Progenitor cell of endocrine pancreas (in vitro differentiated cells): Measurements from ENCODE around the gene MAPKAPK2. TPM values are rescaled to one million over a fixed set of nuclear protein-coding genes. Genes with fewer than 3 reads are reported as not detected.

Experiments used
- DNase-seq: peaks from one replicate; pipeline ENCODE4 v3.0.0; 2021; ENCODE audit warnings: low spot score; ENCODE audit not compliant: unreplicated experiment
- H3K27ac Mint-ChIP-seq: 2 replicates; pipeline ENCODE4 v1.8.0; 2021; ENCODE audit warnings: mild to moderate bottlenecking, moderate library complexity, mixed read lengths
- H3K27me3 Mint-ChIP-seq: 2 replicates; pipeline ENCODE4 v1.8.0; 2021; ENCODE audit warnings: mixed read lengths
- H3K36me3 Mint-ChIP-seq: 2 replicates; pipeline ENCODE4 v1.8.0; 2022; ENCODE audit warnings: mixed read lengths; ENCODE audit not compliant: insufficient read depth
- H3K4me1 Mint-ChIP-seq: 2 replicates; pipeline ENCODE4 v1.8.0; 2021; ENCODE audit warnings: low read depth, mixed read lengths
- H3K4me3 Mint-ChIP-seq: 2 replicates; pipeline ENCODE4 v1.8.0; 2021; ENCODE audit warnings: low read depth, mild to moderate bottlenecking, moderate library complexity, mixed read lengths
- H3K9me3 Mint-ChIP-seq: 2 replicates; pipeline ENCODE4 v1.8.0; 2021; ENCODE audit warnings: low read depth, mixed read lengths
- total RNA-seq: library from RNA; stranded (reverse); gene quantifications from 2 replicates; pipeline ENCODE4 v1.2.1, GENCODE V29; 2021
- TF ChIP-seq, protein P1 (sequence below): fragments of 200-600 bp; sonication (generic); IDR thresholded peaks from one replicate; pipeline ENCODE4 v1.5.0; 2021; ENCODE audit warnings: antibody characterized with exemption, mild to moderate bottlenecking; ENCODE audit not compliant: unreplicated experiment

The MAPKAPK2 gene
- total RNA-seq, 1 donor from 2014 or later = 60.8 TPM

DNA sequence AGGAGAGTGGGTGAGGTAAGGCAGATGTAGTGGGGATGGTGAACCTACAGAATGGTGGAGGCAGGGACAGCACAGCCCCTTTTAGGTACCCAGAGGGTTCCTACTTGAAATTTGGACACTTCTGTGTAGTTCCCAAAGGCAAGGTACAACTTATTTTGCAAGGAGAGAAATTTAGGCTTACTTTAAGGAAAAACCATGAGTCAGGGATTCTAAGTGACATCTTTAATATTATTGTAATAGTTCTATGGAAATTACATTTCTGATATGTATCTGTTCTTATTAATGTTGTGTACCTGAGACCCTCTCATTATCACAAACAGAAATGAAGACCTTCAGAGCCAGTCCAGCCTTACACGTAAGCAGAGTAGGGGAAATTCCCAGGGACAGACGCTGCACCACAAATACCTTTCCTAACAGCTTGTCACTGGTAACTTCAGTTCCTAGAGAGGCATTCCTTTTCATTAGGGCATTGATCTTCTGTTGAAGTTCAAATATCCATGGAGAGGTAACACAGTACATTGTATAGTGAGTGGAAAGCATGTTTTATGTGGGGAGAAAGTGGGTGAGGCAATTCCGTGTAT, 41.5 kb upstream of the MAPKAPK2 start:
- Mint-ChIP-seq H3K27me3 (no peaks in the 10 kb centered on the region), H3K36me3 (peaks cover 11% of the 10 kb centered on the region), H3K27ac (no peak overlapping the region), H3K9me3 (no peaks in the 10 kb centered on the region), H3K4me3 (no peak overlapping the region), H3K4me1 (no peaks in the 10 kb centered on the region)
- no peak for DNase-seq
- TF ChIP-seq, protein P1, sequence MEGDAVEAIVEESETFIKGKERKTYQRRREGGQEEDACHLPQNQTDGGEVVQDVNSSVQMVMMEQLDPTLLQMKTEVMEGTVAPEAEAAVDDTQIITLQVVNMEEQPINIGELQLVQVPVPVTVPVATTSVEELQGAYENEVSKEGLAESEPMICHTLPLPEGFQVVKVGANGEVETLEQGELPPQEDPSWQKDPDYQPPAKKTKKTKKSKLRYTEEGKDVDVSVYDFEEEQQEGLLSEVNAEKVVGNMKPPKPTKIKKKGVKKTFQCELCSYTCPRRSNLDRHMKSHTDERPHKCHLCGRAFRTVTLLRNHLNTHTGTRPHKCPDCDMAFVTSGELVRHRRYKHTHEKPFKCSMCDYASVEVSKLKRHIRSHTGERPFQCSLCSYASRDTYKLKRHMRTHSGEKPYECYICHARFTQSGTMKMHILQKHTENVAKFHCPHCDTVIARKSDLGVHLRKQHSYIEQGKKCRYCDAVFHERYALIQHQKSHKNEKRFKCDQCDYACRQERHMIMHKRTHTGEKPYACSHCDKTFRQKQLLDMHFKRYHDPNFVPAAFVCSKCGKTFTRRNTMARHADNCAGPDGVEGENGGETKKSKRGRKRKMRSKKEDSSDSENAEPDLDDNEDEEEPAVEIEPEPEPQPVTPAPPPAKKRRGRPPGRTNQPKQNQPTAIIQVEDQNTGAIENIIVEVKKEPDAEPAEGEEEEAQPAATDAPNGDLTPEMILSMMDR = no peak

DNA sequence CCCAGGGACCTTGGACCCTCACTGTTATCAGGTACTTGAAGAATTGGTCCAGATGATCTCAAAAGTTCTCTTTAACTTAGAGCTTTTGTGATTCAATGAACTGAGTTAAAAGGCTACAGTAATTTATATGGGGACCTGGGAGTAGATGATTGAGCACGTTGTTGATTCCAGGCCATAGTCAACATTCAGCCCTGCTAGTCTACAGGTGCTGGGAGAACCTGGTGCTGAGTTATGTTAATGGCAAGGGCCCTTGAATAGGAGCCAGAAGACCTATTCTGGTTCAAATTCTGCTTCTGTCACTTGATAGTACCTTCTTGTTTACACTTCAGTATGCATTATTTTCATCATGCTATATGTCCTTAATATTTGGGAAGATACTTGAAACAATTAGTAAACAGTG, 38.2 kb upstream of the MAPKAPK2 start:
- no peak for DNase-seq
- Mint-ChIP-seq H3K4me3 (no peak overlapping the region), H3K9me3 (no peaks in the 10 kb centered on the region), H3K36me3 (peaks cover 12% of the 10 kb centered on the region), H3K27ac (no peak overlapping the region), H3K4me1 (no peaks in the 10 kb centered on the region), H3K27me3 (no peaks in the 10 kb centered on the region)
- TF ChIP-seq, protein P1 = no peak

DNA sequence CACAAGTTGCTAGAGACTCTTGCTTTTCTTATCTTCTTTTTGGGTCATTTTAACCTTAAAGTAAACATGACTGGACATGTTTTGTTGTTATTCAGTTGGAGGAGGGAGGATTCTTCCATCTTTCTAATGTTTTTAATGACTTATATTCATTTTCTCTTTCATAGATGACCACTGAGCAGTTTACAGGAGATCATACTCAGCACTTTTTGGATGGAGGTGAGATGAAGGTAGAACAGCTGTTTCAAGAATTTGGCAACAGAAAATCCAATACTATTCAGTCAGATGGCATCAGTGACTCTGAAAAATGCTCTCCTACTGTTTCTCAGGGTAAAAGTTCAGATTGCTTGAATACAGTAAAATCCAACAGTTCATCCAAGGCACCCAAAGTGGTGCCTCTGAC, 37.5 kb upstream of the MAPKAPK2 start:
- H3K27ac Mint-ChIP-seq = no peak overlapping the region
- no peak for DNase-seq
- no peaks in the 10 kb centered on the region for H3K27me3 Mint-ChIP-seq
- TF ChIP-seq, protein P1 = no peak
- H3K9me3 Mint-ChIP-seq = no peaks in the 10 kb centered on the region
- H3K4me1 Mint-ChIP-seq = no peaks in the 10 kb centered on the region
- peaks cover 14% of the 10 kb centered on the region for H3K36me3 Mint-ChIP-seq
- H3K4me3 Mint-ChIP-seq = no peak overlapping the region

DNA sequence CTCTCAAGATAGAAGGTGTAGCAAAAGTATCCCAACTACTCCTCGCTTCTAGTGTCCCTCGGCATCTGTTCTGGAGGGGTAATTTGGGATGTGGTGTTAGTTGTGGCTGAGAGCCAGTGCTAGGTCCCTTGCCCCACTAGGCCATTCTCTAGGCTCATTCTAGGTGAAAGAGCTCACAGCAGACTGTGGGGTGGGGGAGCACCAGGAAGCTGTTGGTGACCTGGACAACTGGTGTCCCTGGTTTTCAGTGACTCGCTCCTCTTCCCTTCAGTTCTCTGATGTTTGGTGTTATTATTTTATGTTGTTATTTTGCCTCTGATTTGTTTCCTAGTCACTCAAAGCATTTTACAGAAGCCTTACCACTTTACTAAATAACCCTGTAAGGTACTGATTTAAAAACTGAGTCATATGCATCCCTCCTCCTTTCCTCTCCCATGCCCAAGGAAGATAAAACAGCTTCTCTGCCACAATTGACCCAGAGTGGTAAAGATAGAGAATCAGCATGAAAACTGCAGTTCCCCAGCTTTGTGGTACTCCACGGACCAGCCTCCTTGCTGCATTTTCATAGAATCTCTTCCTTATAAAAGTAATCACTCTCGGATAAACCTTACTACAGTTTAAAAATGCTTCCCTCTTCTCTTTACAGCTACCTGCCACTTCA, 35.3 kb upstream of the MAPKAPK2 start:
- Mint-ChIP-seq H3K27ac (no peak overlapping the region), H3K27me3 (no peaks in the 10 kb centered on the region), H3K4me1 (no peaks in the 10 kb centered on the region), H3K9me3 (no peaks in the 10 kb centered on the region), H3K36me3 (peaks cover 14% of the 10 kb centered on the region), H3K4me3 (no peak overlapping the region)
- TF ChIP-seq, protein P1 = no peak
- no peak for DNase-seq

DNA sequence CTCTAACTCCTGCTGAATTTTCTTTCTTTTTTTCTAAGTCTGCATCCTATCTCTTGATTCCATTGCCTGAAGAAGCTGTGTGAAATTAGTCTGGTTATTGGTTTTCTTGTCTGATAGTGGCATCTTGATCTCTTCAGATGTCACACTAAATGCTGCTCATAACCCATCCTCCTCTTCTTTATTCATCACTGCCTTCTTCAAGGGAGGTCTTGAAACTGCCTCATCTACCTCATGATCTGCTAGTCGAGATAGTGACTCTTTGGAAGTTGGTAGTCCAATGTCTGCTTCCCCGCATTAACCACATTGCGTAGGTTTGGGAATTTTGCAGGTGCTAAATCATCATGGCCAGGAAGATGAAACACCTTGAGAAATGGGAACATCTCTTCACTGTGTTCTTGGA, 33.7 kb upstream of the MAPKAPK2 start:
- DNase-seq = no peak
- H3K4me1 Mint-ChIP-seq = no peaks in the 10 kb centered on the region
- TF ChIP-seq, protein P1 = no peak
- H3K36me3 Mint-ChIP-seq = peaks cover 14% of the 10 kb centered on the region
- no peak overlapping the region for H3K27ac Mint-ChIP-seq
- no peak overlapping the region for H3K4me3 Mint-ChIP-seq
- H3K9me3 Mint-ChIP-seq = no peaks in the 10 kb centered on the region
- no peaks in the 10 kb centered on the region for H3K27me3 Mint-ChIP-seq
